Heart left ventricle (tissue), 16 donors: ENCODE measurements around the gene MTX1. TPM values are rescaled to one million over a fixed set of nuclear protein-coding genes. Genes with fewer than 3 reads are reported as not detected.
A peak's percentile ranks its signal among the peaks of the same experiment; 100 is the strongest.
"Not testable (repeated sequence)": the region's sequence is repeated elsewhere in the genome, so short reads cannot be mapped to it uniquely, and the experiment has no call there.

Source experiments
- ATAC-seq, 4 donors: fragments of 200-7000 bp; cut with Tn5 transposase; one replicate each; pipeline ENCODE4 v1.9.1; 2020 to 2022; ENCODE audit warnings: moderate library complexity in 4 of 4, mild to moderate bottlenecking in 3 of 4, moderate number of reproducible peaks in 1 of 4
- DNase-seq, 5 donors: peaks; one replicate each; pipeline ENCODE4 v3.0.0-alpha.2; 2020
- H3K27ac ChIP-seq, 12 donors: fragments of 200-600 bp; sonication (generic) in 4 of 12; one replicate each; pipeline versions ENCODE4 v1.5.0 to v1.8.0; 2016 to 2022; ENCODE audit warnings: mild to moderate bottlenecking in 2 of 12
- H3K27me3 ChIP-seq, 9 donors: fragments of 200-600 bp; sonication (generic) in 2 of 9; one replicate each; pipeline versions ENCODE4 v1.5.1 to v1.8.0; 2016 to 2022; ENCODE audit warnings: mild to moderate bottlenecking in 3 of 9
- H3K36me3 ChIP-seq, 9 donors: fragments of 200-600 bp; sonication (generic) in 2 of 9; one replicate each; pipeline versions ENCODE4 v1.5.0 to v1.8.0; 2018 to 2022; ENCODE audit warnings: mild to moderate bottlenecking in 2 of 9
- H3K4me1 ChIP-seq, 12 donors: fragments of 200-600 bp; sonication (generic) in 4 of 12; one replicate each; pipeline versions ENCODE4 v1.5.0 to v1.8.0; 2016 to 2022; ENCODE audit warnings: mild to moderate bottlenecking in 3 of 12
- H3K4me3 ChIP-seq, 12 donors: fragments of 200-600 bp; sonication (generic) in 4 of 12; one replicate each; pipeline versions ENCODE4 v1.5.0 to v1.8.0; 2017 to 2022; ENCODE audit warnings: mild to moderate bottlenecking in 9 of 12, moderate library complexity in 4 of 12
- H3K9me3 ChIP-seq, 12 donors: fragments of 200-600 bp; sonication (generic) in 4 of 12; one replicate each; pipeline versions ENCODE4 v1.5.0 to v1.8.0; 2016 to 2022; ENCODE audit warnings: mild to moderate bottlenecking in 1 of 12
- CTCF ChIP-seq, 12 donors: fragments of 200-600 bp; sonication (generic) in 4 of 12; IDR thresholded peaks; one replicate each; pipeline versions ENCODE4 v1.5.0 to v1.8.0; 2018 to 2022; ENCODE audit warnings: antibody characterized with exemption in 12 of 12, mild to moderate bottlenecking in 5 of 12
- POLR2A ChIP-seq, 2 donors: fragments of 450-650 bp; IDR thresholded peaks; one replicate each; pipeline ENCODE4 v1.6.1; 2017; ENCODE audit warnings: antibody characterized with exemption in 2 of 2, mild to moderate bottlenecking in 2 of 2, moderate library complexity in 2 of 2
- WGBS, 4 donors: extraction: QIAGEN DNeasy Blood & Tissue Kit in 2 of 4; methylation state at CpG; one replicate each; pipeline versions ENCODE4 v1.1.5 to v1.1.7; 2013 to 2018; 5-methylcytosine and 5-hydroxymethylcytosine counted together
- intact Hi-C, 10 donors: fragments of 100-400 bp; cut with DNase I; formaldehyde crosslinking; loops; one replicate each; pipeline versions ENCODE4 v1.11.1 to v1.14.2; 2022
- polyA plus RNA-seq, 2 donors: library from polyadenylated mRNA; stranded (reverse); fragments of 200-250 nt; gene quantifications; one replicate each; pipeline ENCODE4 v1.2.3, GENCODE V29; 2013
- total RNA-seq, 9 donors: library from RNA; depleted of rRNA in 2 of 9; stranded (reverse); fragments of >200 nt in 2 of 9; fragmentation: NEBNext Ultra II Directional in 3 of 9; extraction: Animal tissue kit (Norgen Biotek cat#: 25700) in 3 of 9; gene quantifications; one replicate each; pipeline versions ENCODE4 v1.1.0 to v1.2.4, GENCODE V29; 2016 to 2023
- donor health status: ischemic (EF 13 %, LVEDD 7.1; RV severe dilation, severe dysfunction).
- donor health status: healthy with polysubstance abuse.
- donor health status: DM: no; HTN: yes; CAD: no.
- donor health status: DM: no; HTN: no; CAD: no.
- donor health status: ischemic (EF 25% LVEDD 6.9; RV normal size, moderate dysfunction).
- donor health status: ischemic (EF 25% LVEDD 5.7; RV mildly dilated, moderate dysfunction).
- donor health status: healthy.
- donor health status: DM: yes; HTN: yes; CAD: no.
- donor health status: ischemic (EF 35%, LVEDD 5.7; RV mildly dilated, moderate dysfunction).
- donor health status: nonischemic (EF 11% LVEDD 7.7; RV severe dilation, severe dysfunction).
- donor health status: DM: yes; HTN: yes; CAD: no.
- donor health status: PGD.
- donor health status: ischemic (EF 29% LVEDD 5.4; RV normal size, mild dysfunction).
- donor health status: nonischemic (EF 23%, LVEDD 6.1; RV moderate dilation, normal function).

The MTX1 gene
- total and polyA plus RNA-seq, 11 donors, result 14.1 to 37.1 (median 20.2) TPM

- DNase-seq (peak in 3 of 5 donors; percentile 11 to 28 (median 22)), ATAC-seq (no peak)
- no peaks in the 10 kb centered on the region for H3K36me3 ChIP-seq
- TF ChIP-seq POLR2A (IDR thresholded peaks at IDR 0.05), result no peak
- no peak for TF ChIP-seq CTCF (IDR thresholded peaks at IDR 0.05)
- H3K27me3 ChIP-seq, result no peaks in the 10 kb centered on the region
- intact Hi-C loops, result no loop called here
- peaks cover 0 to 25% (median 13%) of the 10 kb centered on the region in 12 donors for H3K4me1 ChIP-seq
- no peaks in the 10 kb centered on the region for H3K9me3 ChIP-seq
- no peak overlapping the region for H3K4me3 ChIP-seq
- WGBS, 4 donors, result 80 to 91% (median 89%) methylated on average over 4 to 14 of the region's 14 CpGs
- H3K27ac ChIP-seq, result no peak overlapping the region
These were observed 20.2 kb upstream of the MTX1 start for GRCh38 chr1:155188268-155188667.

DNA sequence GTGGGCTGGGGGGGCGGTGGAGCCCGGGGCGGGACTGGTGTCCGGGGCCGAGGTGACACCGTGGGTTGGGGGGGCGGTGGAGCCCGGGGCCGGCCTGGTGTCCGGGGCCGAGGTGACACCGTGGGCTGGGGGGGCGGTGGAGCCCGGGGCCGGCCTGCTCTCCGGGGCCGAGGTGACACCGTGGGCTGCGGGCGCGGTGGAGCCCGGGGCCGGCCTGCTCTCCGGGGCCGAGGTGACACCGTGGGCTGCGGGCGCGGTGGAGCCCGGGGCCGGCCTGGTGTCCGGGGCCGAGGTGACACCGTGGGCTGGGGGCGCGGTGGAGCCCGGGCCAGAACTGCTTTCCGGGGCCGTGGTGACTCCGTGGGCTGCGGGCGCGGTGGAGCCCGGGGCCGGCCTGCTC, 18.6 kb upstream of the MTX1 start:
- H3K9me3 ChIP-seq, intact Hi-C loops, H3K36me3 ChIP-seq, ATAC-seq, H3K27ac ChIP-seq, H3K4me3 ChIP-seq, H3K27me3 ChIP-seq: not testable (repeated sequence)
- DNase-seq, result peak in 2 of 5 donors; percentile 6 to 7
- 93 to 96% (median 95%) methylated on average over 15 to 25 of the region's 45 CpGs for WGBS, 4 donors
- peaks cover 0 to 34% (median 24%) of the 10 kb centered on the region in 12 donors for H3K4me1 ChIP-seq

- no peak overlapping the region for H3K4me3 ChIP-seq
- ATAC-seq (no peak), DNase-seq (peak in 2 of 5 donors; percentile 19 to 23)
- H3K9me3 ChIP-seq, result no peaks in the 10 kb centered on the region
- no peaks in the 10 kb centered on the region for H3K27me3 ChIP-seq
- peak overlapping the region in 3 of 12 donors; percentile 88 to 93 (median 89) for H3K27ac ChIP-seq
- 90 to 94% (median 93%) methylated on average over 7 to 17 of the region's 17 CpGs for WGBS, 4 donors
- H3K4me1 ChIP-seq, result peaks cover 0 to 33% (median 24%) of the 10 kb centered on the region in 12 donors
- intact Hi-C loops, result loop anchor here in 1 of 10 donors (2.0 kb wide), 1 partner anchor 17 kb away; no protein-coding TSS in a partner anchor
- TF ChIP-seq POLR2A (IDR thresholded peaks at IDR 0.05) (no peak), CTCF (IDR thresholded peaks at IDR 0.05) (no peak)
- H3K36me3 ChIP-seq, result peaks cover 0 to 5% (median 0%) of the 10 kb centered on the region in 9 donors
These were observed 16.6 kb upstream of the MTX1 start for GRCh38 chr1:155191904-155192303.

GRCh38 chr1:155192346-155193274, 15.9 kb upstream of the MTX1 start:
- DNase-seq (peak in 2 of 5 donors; percentile 7 to 26), ATAC-seq (peak in 3 of 4 donors; percentile 0 to 2 (median 1))
- peaks cover 0 to 9% (median 0%) of the 10 kb centered on the region in 9 donors for H3K36me3 ChIP-seq
- TF ChIP-seq CTCF (IDR thresholded peaks at IDR 0.05) (no peak), POLR2A (IDR thresholded peaks at IDR 0.05) (no peak)
- peak overlapping the region; percentile 23 to 95 (median 81) for H3K27ac ChIP-seq
- intact Hi-C loops, result loop anchor here in 1 of 10 donors (2.0 kb wide), 1 partner anchor 18 kb away; no protein-coding TSS in a partner anchor
- peaks cover 0 to 33% (median 24%) of the 10 kb centered on the region in 12 donors for H3K4me1 ChIP-seq
- no peaks in the 10 kb centered on the region for H3K27me3 ChIP-seq
- no peaks in the 10 kb centered on the region for H3K9me3 ChIP-seq
- H3K4me3 ChIP-seq, result peak overlapping the region in 10 of 12 donors; percentile 28 to 70 (median 60)
- WGBS, 4 donors, result 51 to 57% (median 55%) methylated on average over 13 to 20 of the region's 20 CpGs
